Caco-2 (cell line): ENCODE results near the gene CDIP1. TPM values are rescaled to one million over a fixed set of nuclear protein-coding genes. Genes with fewer than 3 reads are reported as not detected.

Experiments used
- BruUV-seq: library from RNA; stranded (reverse); fragments of 400-500 nt; replicated peaks from 2 replicates; lab custom pipeline; 2021; lab: Mats Ljungman, UMichigan
- CTCF ChIA-PET: fragments of 300-600 bp; sonication (Branson Sonifier 250); formaldehyde crosslinking; loops from one replicate; lab custom pipeline; 2022; ENCODE audit warnings: antibody characterized with exemption; lab: Charles Lee
- POLR2A ChIA-PET: fragments of 300-600 bp; sonication (Branson Sonifier 250); formaldehyde crosslinking; loops from one replicate; lab custom pipeline; 2022; ENCODE audit warnings: antibody characterized with exemption; lab: Charles Lee
- DNase-seq, 2 experiments: peaks; one replicate each; pipeline versions ENCODE4 v3.0.0 to v3.0.0-alpha.2; 2020 to 2022
- H3K27me3 ChIP-seq: replicated peaks from 2 replicates; pipeline ENCODE4 v1.6.0; 2011; ENCODE audit warnings: low read length; ENCODE audit not compliant: control insufficient read depth, insufficient read depth
- H3K36me3 ChIP-seq: 2 replicates; pipeline ENCODE4 v1.5.1; 2011; ENCODE audit warnings: low read length; ENCODE audit not compliant: control insufficient read depth, insufficient read depth
- H3K4me1 ChIP-seq: fragments of 250-450 bp; sonication (Bioruptor Pico); 2 replicates; pipeline ENCODE4 v1.5.1; 2020; ENCODE audit warnings: mild to moderate bottlenecking
- H3K4me3 ChIP-seq: 2 replicates; pipeline ENCODE4 v1.5.1; 2011; ENCODE audit warnings: low read depth, mild to moderate bottlenecking, control low read depth, low read length
- H3K9me3 ChIP-seq: fragments of 250-450 bp; sonication (Bioruptor Pico); 2 replicates; pipeline ENCODE4 v1.5.1; 2020; ENCODE audit warnings: mild to moderate bottlenecking, moderate library complexity
- H3K27ac Mint-ChIP-seq: one replicate; pipeline ENCODE4 v1.8.0; 2022; ENCODE audit warnings: mixed read lengths; ENCODE audit not compliant: unreplicated experiment
- H3K27me3 Mint-ChIP-seq: one replicate; pipeline ENCODE4 v1.8.0; 2022; ENCODE audit warnings: mixed read lengths; ENCODE audit not compliant: insufficient read depth, unreplicated experiment
- H3K36me3 Mint-ChIP-seq: one replicate; pipeline ENCODE4 v1.8.0; 2022; ENCODE audit warnings: mild to moderate bottlenecking, mixed read lengths; ENCODE audit not compliant: insufficient read depth, unreplicated experiment
- H3K4me1 Mint-ChIP-seq: one replicate; pipeline ENCODE4 v1.8.0; 2022; ENCODE audit warnings: low read depth, mixed read lengths; ENCODE audit not compliant: unreplicated experiment
- H3K4me3 Mint-ChIP-seq: one replicate; pipeline ENCODE4 v1.8.0; 2022; ENCODE audit warnings: mild to moderate bottlenecking, moderate library complexity, mixed read lengths; ENCODE audit not compliant: unreplicated experiment
- H3K9me3 Mint-ChIP-seq: one replicate; pipeline ENCODE4 v1.8.0; 2022; ENCODE audit warnings: mixed read lengths; ENCODE audit not compliant: unreplicated experiment
- CTCF ChIP-seq, 2 experiments: fragments of 200-600 bp in 1 of 2; IDR thresholded peaks; 1 replicate in 1 of 2; 2 replicates in 1 of 2; pipeline versions ENCODE4 v1.5.1 to v1.8.0; 2011 to 2022; ENCODE audit warnings: antibody characterized with exemption in 1 of 2, control low read depth in 1 of 2, inconsistent platforms in 1 of 2, low read depth in 1 of 2, low read length in 1 of 2, mild to moderate bottlenecking in 1 of 2, moderate library complexity in 1 of 2; ENCODE audit not compliant: insufficient read depth in 1 of 2, severe bottlenecking in 1 of 2, unreplicated experiment in 1 of 2
- intact Hi-C: fragments of 100-400 bp; cut with micrococcal nuclease; formaldehyde crosslinking; loops from one replicate; pipeline ENCODE4 v1.10.0; 2022; ENCODE audit not compliant: unreplicated experiment
- total RNA-seq: library from RNA; stranded (reverse); gene quantifications from 2 replicates; pipeline ENCODE4 v1.2.3, GENCODE V29; 2022

The CDIP1 gene
- total RNA-seq, 1 experiment from 2014 or later = 51.7 TPM

- Mint-ChIP-seq H3K4me1 (no peaks in the 10 kb centered on the region), H3K9me3 (no peaks in the 10 kb centered on the region), H3K4me3 (no peak overlapping the region), H3K27me3 (no peaks in the 10 kb centered on the region), H3K36me3 (no peaks in the 10 kb centered on the region), H3K27ac (no peak overlapping the region)
- Histone ChIP-seq H3K9me3 (no peaks in the 10 kb centered on the region), H3K4me1 (no peaks in the 10 kb centered on the region), H3K4me3 (no peak overlapping the region), H3K27me3 (no peaks in the 10 kb centered on the region), H3K36me3 (no peaks in the 10 kb centered on the region)
- intact Hi-C loops = no loop called here
- BruUV-seq = no TSS peak
- TF ChIP-seq CTCF (IDR thresholded peaks at IDR 0.05; ENCODE audit: insufficient read depth in 1 of 2, low read depth in 1 of 2, low read length in 1 of 2, severe bottlenecking in 1 of 2, unreplicated experiment in 1 of 2) = no peak
- DNase-seq = no peak
- ChIA-PET POLR2A (no interaction called here), CTCF (no interaction called here)
Observed at GRCh38 chr16:4556580-4556979, 18.0 kb upstream of the CDIP1 start.

- no peak for DNase-seq
- H3K4me3 Mint-ChIP-seq = no peak within 1 kb of the TSS
- H3K9me3 Mint-ChIP-seq = no peaks in the 10 kb centered on the region
- BruUV-seq = no TSS peak
- POLR2A ChIA-PET = no interaction called here
- intact Hi-C loops = no loop called here
- H3K36me3 ChIP-seq = no peaks in the 10 kb centered on the region
- H3K36me3 Mint-ChIP-seq = no peaks in the 10 kb centered on the region
- H3K4me3 ChIP-seq = no peak within 1 kb of the TSS
- no peaks in the 10 kb centered on the region for H3K4me1 Mint-ChIP-seq
- no peak within 1 kb of the TSS for H3K27ac Mint-ChIP-seq
- no peaks in the 10 kb centered on the region for H3K27me3 Mint-ChIP-seq
- H3K9me3 ChIP-seq = no peaks in the 10 kb centered on the region
- CTCF ChIA-PET = no interaction called here
- H3K4me1 ChIP-seq = no peaks in the 10 kb centered on the region
- H3K27me3 ChIP-seq = no peaks in the 10 kb centered on the region
- TF ChIP-seq CTCF (IDR thresholded peaks at IDR 0.05; ENCODE audit: insufficient read depth in 1 of 2, low read depth in 1 of 2, low read length in 1 of 2, severe bottlenecking in 1 of 2, unreplicated experiment in 1 of 2) = no peak
Observed at GRCh38 chr16:4556112-4556511, 17.5 kb upstream of the CDIP1 start, which contains the start of gene C16orf96. Gene C16orf96 (plus strand): TSS chr16:4556340. CDS start chr16:4556490, 150 bp downstream.

- Histone ChIP-seq H3K4me3 (no peak overlapping the region), H3K4me1 (no peaks in the 10 kb centered on the region), H3K36me3 (no peaks in the 10 kb centered on the region), H3K27me3 (no peaks in the 10 kb centered on the region), H3K9me3 (no peaks in the 10 kb centered on the region)
- no peak for DNase-seq
- ChIA-PET POLR2A (no interaction called here), CTCF (no interaction called here)
- BruUV-seq = no TSS peak
- no peaks in the 10 kb centered on the region for H3K4me1 Mint-ChIP-seq
- peaks cover 2% of the 10 kb centered on the region for H3K27me3 Mint-ChIP-seq
- H3K36me3 Mint-ChIP-seq = no peaks in the 10 kb centered on the region
- no peak for TF ChIP-seq CTCF (IDR thresholded peaks at IDR 0.05; ENCODE audit: insufficient read depth in 1 of 2, low read depth in 1 of 2, low read length in 1 of 2, severe bottlenecking in 1 of 2, unreplicated experiment in 1 of 2)
- no peak overlapping the region for H3K4me3 Mint-ChIP-seq
- H3K9me3 Mint-ChIP-seq = no peaks in the 10 kb centered on the region
- intact Hi-C loops = no loop called here
- H3K27ac Mint-ChIP-seq = no peak overlapping the region
Observed at GRCh38 chr16:4552541-4552940, 14.0 kb upstream of the CDIP1 start.
